SK-N-MC (cell line): ENCODE data around the gene SCGB3A1.

Source experiments
- DNase-seq: peaks from one replicate; pipeline ENCODE4 v3.0.0-alpha.2; 2011; ENCODE audit warnings: low read depth, low spot score
- H3K27ac ChIP-seq: fragments of 200-600 bp; sonication (generic); 2 replicates; pipeline ENCODE4 v1.5.1; 2016; ENCODE audit warnings: mixed run types
- H3K36me3 ChIP-seq: fragments of 200-600 bp; sonication (generic); 2 replicates; pipeline ENCODE4 v1.6.1; 2017; ENCODE audit warnings: antibody characterized with exemption, low read length, mixed read lengths; ENCODE audit not compliant: insufficient read depth
- H3K4me3 ChIP-seq: fragments of 200-600 bp; sonication (generic); 2 replicates; pipeline ENCODE4 v1.5.1; 2016
- H3K9ac ChIP-seq: fragments of 200-600 bp; sonication (generic); 2 replicates; pipeline ENCODE4 v1.8.0; 2017; ENCODE audit warnings: mixed run types, mixed read lengths; ENCODE audit not compliant: insufficient read length
- H3K9me3 ChIP-seq: fragments of 200-600 bp; sonication (generic); 2 replicates; pipeline ENCODE4 v1.6.1; 2017; ENCODE audit warnings: low read depth, mild to moderate bottlenecking, antibody characterized with exemption, low read length, moderate library complexity, mixed read lengths
- EZH2 ChIP-seq: fragments of 200-600 bp; sonication (generic); IDR thresholded peaks from one replicate; pipeline ENCODE4 v1.6.1; 2017; ENCODE audit warnings: antibody characterized with exemption
- FOXP2 ChIP-seq: optimal IDR thresholded peaks from 2 replicates; pipeline ENCODE3; 2011; ENCODE audit warnings: mild to moderate bottlenecking, moderate library complexity; ENCODE audit not compliant: insufficient read depth; ENCODE audit errors: extremely low read length, control extremely low read depth
- POLR2AphosphoS5 ChIP-seq: IDR thresholded peaks from 2 replicates; pipeline ENCODE4 v1.6.1; 2012; ENCODE audit warnings: mild to moderate bottlenecking, low read depth, low read length, borderline replicate concordance

The SCGB3A1 gene

DNA sequence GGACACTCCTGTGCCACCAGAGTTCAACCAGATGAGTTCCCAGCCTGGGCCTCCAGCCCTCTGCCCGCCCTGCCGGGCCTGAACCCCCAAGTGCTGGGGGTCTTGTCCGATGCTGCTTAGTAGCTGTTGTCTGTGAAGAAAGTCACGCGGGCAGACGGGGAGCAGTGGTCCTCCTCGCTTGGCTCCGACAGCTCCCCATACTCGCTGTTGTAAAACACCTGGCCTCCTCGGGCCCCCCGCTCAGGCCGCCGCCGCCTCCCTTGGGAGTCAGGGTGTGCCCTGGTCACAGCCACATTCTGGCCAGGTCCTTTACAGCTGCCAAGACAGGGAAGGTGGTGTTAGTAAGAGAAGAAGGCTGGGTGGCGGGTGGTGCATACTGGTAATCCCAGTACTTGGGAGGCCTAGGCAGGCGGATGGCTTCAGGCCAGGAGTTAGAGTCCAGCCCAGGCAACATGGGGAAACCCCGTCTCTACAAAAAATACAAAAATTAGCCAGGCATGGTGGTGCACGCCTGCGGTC lies 11.8 kb upstream of the SCGB3A1 start:
- H3K27ac ChIP-seq = no peak overlapping the region
- H3K4me3 ChIP-seq = no peak overlapping the region
- TF ChIP-seq POLR2AphosphoS5 (no peak), FOXP2 (no peak), EZH2 (no peak)
- H3K36me3 ChIP-seq = no peaks in the 10 kb centered on the region
- DNase-seq = no peak
- no peak overlapping the region for H3K9ac ChIP-seq
- H3K9me3 ChIP-seq = no peaks in the 10 kb centered on the region

DNA sequence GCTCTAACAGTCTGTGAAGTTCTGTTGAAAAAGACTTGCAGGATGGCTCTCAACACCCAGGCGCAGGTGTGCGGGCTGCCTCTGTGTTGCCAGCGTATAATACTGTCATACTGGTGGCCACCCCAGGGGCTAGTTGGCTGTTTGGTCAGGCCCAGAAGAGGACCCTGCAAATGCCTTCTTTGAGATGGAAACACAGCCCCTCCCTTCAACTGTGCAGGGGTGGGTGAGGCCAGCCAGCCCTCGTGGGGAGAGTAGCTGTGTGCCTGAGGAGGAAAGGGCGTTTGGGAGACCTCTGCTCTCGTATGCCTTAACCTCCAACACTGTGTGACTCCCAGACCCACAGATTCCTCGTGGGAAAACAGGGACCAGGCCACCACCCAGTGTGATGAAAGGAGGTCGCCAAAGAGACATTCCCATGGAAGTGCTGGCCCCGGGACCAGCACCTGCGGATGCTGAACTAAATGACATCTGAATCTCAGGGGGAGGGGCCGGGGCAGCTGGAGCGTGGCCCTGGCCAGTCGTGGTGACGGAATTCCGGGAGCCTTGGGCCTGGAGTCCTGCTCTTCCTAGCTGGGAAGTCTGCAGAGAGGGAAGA lies 11.3 kb upstream of the SCGB3A1 start:
- no peak overlapping the region for H3K27ac ChIP-seq
- no peak overlapping the region for H3K4me3 ChIP-seq
- no peak overlapping the region for H3K9ac ChIP-seq
- no peaks in the 10 kb centered on the region for H3K36me3 ChIP-seq
- no peak for DNase-seq
- no peaks in the 10 kb centered on the region for H3K9me3 ChIP-seq
- TF ChIP-seq FOXP2 = no peak
- no peak for TF ChIP-seq POLR2AphosphoS5
- TF ChIP-seq EZH2 = no peak

DNA sequence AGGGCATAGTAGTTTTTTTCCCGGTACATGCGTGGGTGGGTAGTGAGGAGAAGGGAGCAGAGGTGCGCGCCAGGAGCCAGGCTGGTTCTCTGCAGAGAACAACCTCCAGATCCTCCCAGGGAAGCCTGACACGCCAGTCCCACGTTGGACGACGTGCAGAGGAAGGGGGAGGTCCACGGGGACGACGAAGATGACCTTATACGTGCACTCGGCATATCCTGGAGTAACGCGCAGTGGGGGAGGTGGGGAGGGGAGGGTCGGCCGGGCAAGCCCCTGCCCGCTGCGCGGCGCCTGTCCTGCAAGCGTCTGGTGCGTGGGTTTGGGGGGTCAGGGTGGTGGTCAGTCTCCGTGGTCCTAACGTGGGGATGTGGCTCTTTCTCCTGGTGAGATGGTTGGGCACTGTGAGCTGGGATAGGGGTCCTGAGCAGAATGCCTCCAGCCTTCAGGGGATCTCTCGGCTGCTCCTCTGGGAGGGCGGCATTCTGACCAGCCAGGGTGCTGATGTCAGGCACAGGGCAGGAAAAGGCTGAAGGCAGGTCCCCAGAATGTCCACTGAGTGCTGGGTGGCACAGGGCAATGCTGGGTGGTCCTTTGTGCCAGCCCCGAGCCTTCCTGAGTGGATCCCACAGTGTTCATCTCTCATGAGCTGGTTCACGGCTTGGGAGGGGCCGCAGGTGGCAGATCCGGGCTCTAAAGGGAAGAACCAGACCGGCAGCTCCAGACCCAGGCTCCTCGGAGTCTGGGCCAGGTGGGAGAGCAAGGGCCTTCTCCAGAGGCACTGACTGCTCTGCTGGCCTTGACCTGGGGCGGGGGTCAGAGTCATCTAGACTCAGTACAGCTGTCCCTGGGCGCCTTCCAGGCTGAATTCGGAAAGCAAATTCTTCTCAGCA lies 10.5 kb upstream of the SCGB3A1 start:
- H3K36me3 ChIP-seq = no peaks in the 10 kb centered on the region
- no peaks in the 10 kb centered on the region for H3K9me3 ChIP-seq
- H3K9ac ChIP-seq = no peak overlapping the region
- no peak overlapping the region for H3K27ac ChIP-seq
- DNase-seq = no peak
- TF ChIP-seq FOXP2 (no peak), EZH2 (no peak), POLR2AphosphoS5 (no peak)
- no peak overlapping the region for H3K4me3 ChIP-seq

DNA sequence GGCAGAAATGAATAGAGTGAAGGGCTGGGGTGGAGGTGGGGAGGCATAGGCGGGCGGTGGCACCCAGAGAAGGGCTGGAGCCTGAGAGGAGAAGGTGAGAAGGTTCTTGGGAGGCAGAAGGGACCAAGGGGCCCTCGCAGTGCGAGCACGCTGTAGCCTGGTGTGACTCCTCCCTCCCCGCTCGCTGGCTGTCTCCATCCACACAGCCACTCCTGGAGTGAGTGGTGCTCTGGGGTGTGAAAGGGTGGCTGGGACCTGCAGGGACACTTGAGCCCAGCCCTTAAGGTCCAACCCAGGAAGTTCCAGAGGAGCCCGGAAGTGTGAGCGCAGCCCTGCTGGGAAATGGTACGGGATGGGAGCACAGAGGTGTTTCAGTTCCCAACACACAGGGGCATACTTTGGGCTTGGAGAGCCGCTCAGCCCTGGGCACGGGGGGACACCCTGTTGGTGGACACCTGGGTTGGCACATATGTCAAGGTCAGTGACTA lies 9.3 kb upstream of the SCGB3A1 start:
- Histone ChIP-seq H3K9me3 (no peaks in the 10 kb centered on the region), H3K27ac (no peak overlapping the region), H3K9ac (no peak overlapping the region), H3K4me3 (no peak overlapping the region), H3K36me3 (no peaks in the 10 kb centered on the region)
- TF ChIP-seq EZH2 (no peak), POLR2AphosphoS5 (no peak), FOXP2 (no peak)
- DNase-seq = no peak

DNA sequence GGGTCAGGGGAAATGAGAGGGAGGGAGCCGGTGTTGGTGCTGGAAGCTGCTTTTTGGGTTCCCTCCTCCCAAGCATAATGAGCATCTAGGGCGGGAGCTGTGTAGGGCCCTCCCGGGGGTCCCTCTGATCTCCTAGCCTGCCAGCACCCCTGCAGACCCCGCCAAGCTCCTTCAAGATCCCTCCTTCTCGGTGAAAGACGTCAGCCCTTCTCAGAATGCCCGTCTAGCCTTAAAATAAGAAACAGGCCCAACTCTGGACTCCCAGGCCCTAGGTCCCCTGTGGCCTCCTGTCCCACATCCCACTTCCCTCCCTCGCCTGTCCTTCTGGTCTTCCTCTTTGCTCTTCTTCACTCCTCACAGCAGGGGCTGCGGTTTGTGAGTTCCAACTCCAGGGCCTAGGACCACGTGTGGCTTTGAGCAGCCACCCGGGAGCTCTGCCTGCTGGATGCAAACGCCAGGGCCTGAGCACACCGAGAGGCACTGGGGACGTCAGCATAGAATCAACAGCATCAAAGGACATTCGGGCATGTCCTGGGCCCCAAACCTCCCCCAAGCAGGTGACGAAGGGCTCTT lies 8.8 kb upstream of the SCGB3A1 start:
- DNase-seq = no peak
- TF ChIP-seq POLR2AphosphoS5 = no peak
- TF ChIP-seq EZH2 = no peak
- TF ChIP-seq FOXP2 = no peak
- no peaks in the 10 kb centered on the region for H3K36me3 ChIP-seq
- no peak overlapping the region for H3K4me3 ChIP-seq
- no peak overlapping the region for H3K9ac ChIP-seq
- no peaks in the 10 kb centered on the region for H3K9me3 ChIP-seq
- H3K27ac ChIP-seq = no peak overlapping the region

DNA sequence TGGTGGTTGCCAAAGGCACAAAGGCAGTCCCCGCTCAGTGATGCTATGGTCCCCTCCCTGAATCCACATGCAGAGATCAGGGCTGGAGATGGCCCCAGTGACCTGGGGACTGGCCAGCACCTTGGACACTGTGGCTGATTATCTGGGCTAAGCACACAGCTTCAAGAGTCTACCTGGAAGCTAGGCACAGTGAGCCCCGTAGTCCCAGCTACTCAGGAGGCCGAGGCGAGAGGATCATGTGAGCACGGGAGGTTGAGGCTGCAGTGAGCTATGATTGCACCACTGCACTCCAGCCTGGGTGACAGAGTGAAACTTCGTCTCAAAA lies 8.3 kb upstream of the SCGB3A1 start:
- Histone ChIP-seq H3K4me3 (no peak overlapping the region), H3K27ac (no peak overlapping the region), H3K9ac (no peak overlapping the region), H3K36me3 (no peaks in the 10 kb centered on the region), H3K9me3 (no peaks in the 10 kb centered on the region)
- no peak for DNase-seq
- no peak for TF ChIP-seq FOXP2
- TF ChIP-seq POLR2AphosphoS5 = no peak
- no peak for TF ChIP-seq EZH2

DNA sequence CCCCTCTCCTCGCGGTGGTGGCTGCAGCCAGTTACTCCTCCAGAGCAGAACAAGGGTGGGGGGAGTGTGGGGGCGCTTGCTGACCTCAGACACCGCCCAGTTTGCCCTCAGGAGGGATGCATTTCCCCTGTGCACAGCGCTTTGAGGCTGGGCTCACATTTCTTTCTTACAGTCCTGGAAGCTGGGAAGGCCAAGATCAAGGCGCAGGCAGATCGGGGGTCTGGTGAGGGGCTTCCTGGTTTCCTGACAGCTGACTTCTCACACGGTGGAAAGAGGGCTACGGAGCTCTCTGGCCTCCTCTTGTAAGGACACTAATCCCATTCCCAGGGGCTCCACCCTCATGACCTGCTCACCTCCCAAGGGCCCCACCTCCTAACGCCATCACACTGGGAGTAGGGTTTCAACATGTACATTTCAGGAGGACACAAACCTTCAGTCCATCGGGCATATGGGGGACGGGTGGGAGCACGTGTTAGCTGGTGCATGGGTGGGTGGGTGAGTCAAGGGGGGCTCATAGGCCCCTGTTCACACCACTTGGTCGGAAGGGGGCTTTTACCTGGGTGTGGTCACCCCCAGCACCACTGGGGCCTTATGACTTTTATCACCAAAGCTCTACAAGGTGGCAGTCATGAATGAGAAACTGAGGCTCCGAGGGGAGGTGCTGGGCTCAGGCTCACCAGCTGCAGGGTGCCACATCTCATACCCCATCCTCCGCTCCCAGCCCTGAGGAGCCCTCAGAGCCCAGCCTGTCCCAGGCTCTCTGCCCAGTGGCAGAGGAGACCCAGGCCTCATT lies 7.7 kb upstream of the SCGB3A1 start:
- DNase-seq = no peak
- Histone ChIP-seq H3K36me3 (no peaks in the 10 kb centered on the region), H3K27ac (no peak overlapping the region), H3K9ac (no peak overlapping the region), H3K9me3 (no peaks in the 10 kb centered on the region), H3K4me3 (no peak overlapping the region)
- TF ChIP-seq POLR2AphosphoS5 (no peak), FOXP2 (no peak), EZH2 (no peak)

DNA sequence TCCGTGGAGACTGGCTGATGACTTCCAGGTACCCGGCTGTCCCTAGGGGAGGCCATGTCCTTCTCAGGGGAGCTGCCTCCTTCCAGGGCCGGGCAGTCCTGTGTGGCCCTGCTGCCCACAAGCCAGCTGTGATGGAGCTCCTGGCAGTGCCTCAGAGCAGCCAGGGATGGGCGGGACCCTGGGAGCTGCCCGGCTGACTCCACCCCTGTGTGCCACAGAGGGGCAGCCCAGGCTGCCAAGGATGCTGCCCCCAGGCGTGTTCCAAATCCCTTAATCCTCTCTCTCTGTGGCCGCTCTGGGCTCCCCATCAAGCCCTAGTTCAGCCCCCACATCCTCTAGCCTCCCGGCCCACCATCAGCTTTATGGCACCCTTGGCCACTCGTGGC lies 7.0 kb upstream of the SCGB3A1 start:
- no peaks in the 10 kb centered on the region for H3K9me3 ChIP-seq
- H3K9ac ChIP-seq = no peak overlapping the region
- H3K4me3 ChIP-seq = no peak overlapping the region
- DNase-seq = no peak
- TF ChIP-seq FOXP2 = no peak
- TF ChIP-seq POLR2AphosphoS5 = no peak
- no peak for TF ChIP-seq EZH2
- H3K27ac ChIP-seq = no peak overlapping the region
- H3K36me3 ChIP-seq = no peaks in the 10 kb centered on the region
